Mesenchymal stem cell (in vitro differentiated cells and primary cell): Measurements from ENCODE around the gene DNAJB6.

Experiments
- DNase-seq: peaks from one replicate; pipeline ENCODE4 v3.0.0-alpha.2; 2013
- H2AFZ ChIP-seq: one replicate; pipeline ENCODE4 v1.6.1; 2013; ENCODE audit warnings: low read depth, mild to moderate bottlenecking, control low read depth, inconsistent platforms, low read length, moderate library complexity
- H2AK5ac ChIP-seq: 2 replicates; pipeline ENCODE4 v1.6.1; 2013; ENCODE audit warnings: low read length, moderate library complexity, mild to moderate bottlenecking, inconsistent platforms; ENCODE audit not compliant: severe bottlenecking
- H2BK120ac ChIP-seq: one replicate; pipeline ENCODE4 v1.6.1; 2013; ENCODE audit warnings: low read depth, mild to moderate bottlenecking, inconsistent platforms, low read length, moderate library complexity
- H2BK12ac ChIP-seq, 2 experiments: one replicate each; pipeline ENCODE4 v1.6.1; 2013; ENCODE audit warnings: inconsistent platforms in 2 of 2, low read length in 2 of 2, mild to moderate bottlenecking in 2 of 2, moderate library complexity in 2 of 2, control low read depth in 1 of 2
- H2BK15ac ChIP-seq: one replicate; pipeline ENCODE4 v1.6.1; 2013; ENCODE audit warnings: mild to moderate bottlenecking, low read depth, inconsistent platforms; ENCODE audit not compliant: poor library complexity, severe bottlenecking
- H2BK5ac ChIP-seq: 2 replicates; pipeline ENCODE4 v1.6.1; 2013; ENCODE audit warnings: low read depth, mild to moderate bottlenecking, low read length, control low read depth, inconsistent platforms; ENCODE audit not compliant: poor library complexity, severe bottlenecking
- H3K14ac ChIP-seq, 2 experiments: one replicate each; pipeline ENCODE4 v1.6.1; 2013; ENCODE audit warnings: inconsistent platforms in 2 of 2, low read length in 2 of 2, control low read depth in 1 of 2, mild to moderate bottlenecking in 1 of 2, moderate library complexity in 1 of 2
- H3K18ac ChIP-seq, 2 experiments: one replicate each; pipeline ENCODE4 v1.6.1; 2013; ENCODE audit warnings: inconsistent platforms in 2 of 2, low read length in 2 of 2, control low read depth in 1 of 2, low read depth in 1 of 2, mild to moderate bottlenecking in 1 of 2
- H3K23ac ChIP-seq, 2 experiments: one replicate each; pipeline ENCODE4 v1.6.1; 2013; ENCODE audit warnings: inconsistent platforms in 2 of 2, low read length in 2 of 2, mild to moderate bottlenecking in 2 of 2, moderate library complexity in 2 of 2, control low read depth in 1 of 2
- H3K27ac ChIP-seq: 2 replicates; pipeline ENCODE4 v1.5.1; 2013; ENCODE audit warnings: mild to moderate bottlenecking, moderate library complexity, low read length, control low read depth, inconsistent platforms; ENCODE audit not compliant: poor library complexity, severe bottlenecking
- H3K27me3 ChIP-seq, 2 experiments: 2 replicates each; pipeline versions ENCODE4 v1.6.1 to v1.7.0; 2013; ENCODE audit warnings: low read length in 2 of 2, mild to moderate bottlenecking in 2 of 2, moderate library complexity in 2 of 2, control low read depth in 1 of 2, inconsistent platforms in 1 of 2; ENCODE audit not compliant: control insufficient read depth in 1 of 2, insufficient read depth in 1 of 2
- H3K36me3 ChIP-seq, 2 experiments: 2 replicates each; pipeline versions ENCODE4 v1.6.1 to v1.7.0; 2013; ENCODE audit warnings: low read length in 2 of 2, control low read depth in 1 of 2, inconsistent platforms in 1 of 2, low read depth in 1 of 2, mild to moderate bottlenecking in 1 of 2; ENCODE audit not compliant: insufficient read depth in 2 of 2, control insufficient read depth in 1 of 2
- H3K4ac ChIP-seq, 2 experiments: one replicate each; pipeline ENCODE4 v1.6.1; 2013; ENCODE audit warnings: inconsistent platforms in 2 of 2, low read length in 2 of 2, mild to moderate bottlenecking in 2 of 2, moderate library complexity in 2 of 2, control low read depth in 1 of 2, low read depth in 1 of 2
- H3K4me1 ChIP-seq: 2 replicates; pipeline ENCODE4 v1.6.1; 2013; ENCODE audit warnings: low read depth, low read length, control low read depth; ENCODE audit not compliant: control insufficient read depth, insufficient read depth
- H3K4me2 ChIP-seq: 2 replicates; pipeline ENCODE4 v1.6.1; 2013; ENCODE audit warnings: low read length, mild to moderate bottlenecking, inconsistent platforms; ENCODE audit not compliant: poor library complexity, severe bottlenecking
- H3K4me3 ChIP-seq, 2 experiments: 2 replicates each; pipeline versions ENCODE4 v1.5.1 to v1.7.0; 2013; ENCODE audit warnings: low read length in 2 of 2, mild to moderate bottlenecking in 2 of 2, control low read depth in 1 of 2, low read depth in 1 of 2; ENCODE audit not compliant: insufficient read depth in 1 of 2
- H3K79me1 ChIP-seq: replicated peaks from 2 replicates; pipeline ENCODE4 v1.6.1; 2013; ENCODE audit warnings: mild to moderate bottlenecking, control low read depth, low read length, inconsistent platforms; ENCODE audit not compliant: poor library complexity, severe bottlenecking
- H3K9ac ChIP-seq: 2 replicates; pipeline ENCODE4 v1.7.0; 2013; ENCODE audit warnings: mild to moderate bottlenecking, low read length, moderate library complexity
- H3K9me3 ChIP-seq: 2 replicates; pipeline ENCODE4 v1.7.0; 2013; ENCODE audit warnings: mild to moderate bottlenecking, low read length; ENCODE audit not compliant: control insufficient read depth
- H4K8ac ChIP-seq: one replicate; pipeline ENCODE4 v1.6.1; 2013; ENCODE audit warnings: inconsistent platforms, mild to moderate bottlenecking, low read length, moderate library complexity
- H4K91ac ChIP-seq: one replicate; pipeline ENCODE4 v1.6.1; 2013; ENCODE audit warnings: mild to moderate bottlenecking, low read length, inconsistent platforms
- WGBS: methylation state at CpG from one replicate; pipeline ENCODE4 v1.1.7; 2013; ENCODE audit warnings: mixed read lengths; 5-methylcytosine and 5-hydroxymethylcytosine counted together

DNAJB6 gene

DNA sequence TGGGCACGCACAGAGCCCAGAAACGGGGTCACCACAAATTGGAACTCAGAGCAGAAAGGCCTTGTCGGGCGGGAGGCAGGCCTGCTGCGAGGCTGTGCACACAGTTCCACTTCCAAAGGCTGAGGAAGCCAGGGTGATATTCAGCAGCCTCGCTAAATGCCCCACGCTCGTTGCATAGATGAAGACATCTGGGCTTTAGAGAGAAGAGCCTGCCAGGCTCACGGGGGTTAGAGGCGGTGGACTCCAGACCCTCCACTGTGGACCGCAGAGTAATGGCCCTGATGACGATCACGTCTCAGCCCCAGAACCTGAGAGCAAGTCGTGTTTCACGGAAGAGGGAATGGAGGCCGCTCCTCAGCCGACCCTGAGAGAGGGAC lies 104.2 kb downstream of the DNAJB6 start:
- Histone ChIP-seq H3K4me2 (no peak overlapping the region), H3K9me3 (no peaks in the 10 kb centered on the region), H2BK5ac (no peak overlapping the region), H3K4ac (no peak overlapping the region), H2AK5ac (no peak overlapping the region), H3K79me1 (no peaks in the 10 kb centered on the region), H4K8ac (no peak overlapping the region), H3K4me1 (peaks cover 3% of the 10 kb centered on the region), H3K27me3 (no peaks in the 10 kb centered on the region), H3K4me3 (no peak overlapping the region), H3K18ac (no peak overlapping the region), H3K23ac (no peak overlapping the region), H3K36me3 (no peaks in the 10 kb centered on the region), H4K91ac (no peak overlapping the region), H3K9ac (no peak overlapping the region), H2BK12ac (no peak overlapping the region), H2BK15ac (no peak overlapping the region), H2BK120ac (no peak overlapping the region), H2AFZ (no peak overlapping the region), H3K27ac (no peak overlapping the region), H3K14ac (no peak overlapping the region)
- no peak for DNase-seq
- WGBS, result 91% methylated on average over 17 of the region's 17 CpGs

DNA sequence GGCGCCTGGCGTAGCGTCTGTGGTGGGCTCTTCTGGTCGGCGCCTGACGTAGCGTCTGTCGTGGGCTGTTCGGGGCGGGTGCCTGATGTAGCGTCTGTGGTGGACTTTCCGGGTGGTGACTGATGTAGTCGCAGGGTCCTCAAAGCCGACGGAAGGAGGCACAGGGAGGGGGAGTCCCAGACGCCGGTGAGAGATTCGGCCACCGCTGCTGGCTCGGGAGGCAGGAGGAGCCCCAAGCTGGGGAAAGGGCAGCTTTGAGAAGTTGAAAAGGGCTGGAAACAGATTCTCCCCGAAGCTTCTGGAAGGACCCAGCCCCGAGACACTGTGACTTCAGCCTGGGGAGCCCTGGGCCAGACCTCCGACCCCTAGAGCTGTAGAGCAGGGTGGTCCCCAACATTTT lies 105.7 kb downstream of the DNAJB6 start:
- DNase-seq, result no peak
- no peak overlapping the region for H3K14ac ChIP-seq
- H2BK5ac ChIP-seq, result no peak overlapping the region
- H3K9ac ChIP-seq, result no peak overlapping the region
- no peak overlapping the region for H2BK12ac ChIP-seq
- no peak overlapping the region for H3K27ac ChIP-seq
- no peaks in the 10 kb centered on the region for H3K36me3 ChIP-seq
- no peak overlapping the region for H2AFZ ChIP-seq
- H2AK5ac ChIP-seq, result no peak overlapping the region
- peaks cover 2% of the 10 kb centered on the region for H3K4me1 ChIP-seq
- no peak overlapping the region for H3K4ac ChIP-seq
- H2BK15ac ChIP-seq, result no peak overlapping the region
- H3K4me3 ChIP-seq, result no peak overlapping the region
- WGBS, result 94% methylated on average over 23 of the region's 23 CpGs
- H4K8ac ChIP-seq, result no peak overlapping the region
- H3K27me3 ChIP-seq, result no peaks in the 10 kb centered on the region
- H3K9me3 ChIP-seq, result no peaks in the 10 kb centered on the region
- H3K23ac ChIP-seq, result no peak overlapping the region
- no peaks in the 10 kb centered on the region for H3K79me1 ChIP-seq
- no peak overlapping the region for H3K18ac ChIP-seq
- H3K4me2 ChIP-seq, result no peak overlapping the region
- H2BK120ac ChIP-seq, result no peak overlapping the region
- H4K91ac ChIP-seq, result no peak overlapping the region

- H3K79me1 ChIP-seq, result no peaks in the 10 kb centered on the region
- no peak overlapping the region for H3K4me2 ChIP-seq
- H3K27me3 ChIP-seq, result no peaks in the 10 kb centered on the region
Measured at GRCh38 chr7:157442993-157443831, 106.4 kb downstream of the DNAJB6 start.

GRCh38 chr7:157444011-157444842 lies 107.4 kb downstream of the DNAJB6 start:
- H3K27me3 ChIP-seq, result no peaks in the 10 kb centered on the region
- H3K14ac ChIP-seq, result no peak overlapping the region
- 85% methylated on average over 27 of the region's 27 CpGs for WGBS
- no peak overlapping the region for H2AK5ac ChIP-seq
- H4K91ac ChIP-seq, result no peak overlapping the region
- no peak overlapping the region for H2BK120ac ChIP-seq
- no peaks in the 10 kb centered on the region for H3K4me1 ChIP-seq
- H3K18ac ChIP-seq, result no peak overlapping the region
- no peak overlapping the region for H3K27ac ChIP-seq
- H2BK5ac ChIP-seq, result no peak overlapping the region
- no peak overlapping the region for H4K8ac ChIP-seq
- H2AFZ ChIP-seq, result no peak overlapping the region
- no peak overlapping the region for H2BK12ac ChIP-seq
- no peak overlapping the region for H3K4me3 ChIP-seq
- H3K9me3 ChIP-seq, result no peaks in the 10 kb centered on the region
- no peak overlapping the region for H3K4ac ChIP-seq
- no peaks in the 10 kb centered on the region for H3K79me1 ChIP-seq
- no peak for DNase-seq
- no peak overlapping the region for H3K23ac ChIP-seq
- H3K9ac ChIP-seq, result no peak overlapping the region
- H3K36me3 ChIP-seq, result no peaks in the 10 kb centered on the region
- H3K4me2 ChIP-seq, result no peak overlapping the region
- H2BK15ac ChIP-seq, result no peak overlapping the region

More at GRCh38 chr7:157442993-157443831, 106.4 kb downstream of the DNAJB6 start:
- no peak overlapping the region for H2AK5ac ChIP-seq
- H3K4me3 ChIP-seq, result no peak overlapping the region
- no peak overlapping the region for H4K8ac ChIP-seq
- no peak overlapping the region for H3K27ac ChIP-seq
- no peak for DNase-seq
- H2BK12ac ChIP-seq, result no peak overlapping the region
- no peak overlapping the region for H4K91ac ChIP-seq
- H3K9me3 ChIP-seq, result no peaks in the 10 kb centered on the region
- no peak overlapping the region for H3K18ac ChIP-seq
- 89% methylated on average over 42 of the region's 42 CpGs for WGBS
- no peaks in the 10 kb centered on the region for H3K4me1 ChIP-seq
- no peak overlapping the region for H2BK5ac ChIP-seq
- H2AFZ ChIP-seq, result no peak overlapping the region
- no peak overlapping the region for H2BK15ac ChIP-seq
- no peak overlapping the region for H3K4ac ChIP-seq
- H3K36me3 ChIP-seq, result no peaks in the 10 kb centered on the region
- H3K9ac ChIP-seq, result no peak overlapping the region
- H3K14ac ChIP-seq, result no peak overlapping the region
- no peak overlapping the region for H3K23ac ChIP-seq
- no peak overlapping the region for H2BK120ac ChIP-seq
